GM10266 (cell line): ENCODE data around the gene ZNF200.
"Not testable (repeated sequence)": the region's sequence is repeated elsewhere in the genome, so short reads cannot be mapped to it uniquely, and the experiment has no call there.

ENCODE experiments used
- DNase-seq: peaks from one replicate; pipeline ENCODE4 v3.0.0; 2012; ENCODE audit errors: extremely low spot score
- TF ChIP-seq, protein P1 (sequence below): IDR thresholded peaks from 2 replicates; pipeline ENCODE4 v1.5.1; 2012; ENCODE audit warnings: mild to moderate bottlenecking, low read depth; ENCODE audit not compliant: control insufficient read depth, insufficient read depth; ENCODE audit errors: missing control alignments

Gene ZNF200

DNA sequence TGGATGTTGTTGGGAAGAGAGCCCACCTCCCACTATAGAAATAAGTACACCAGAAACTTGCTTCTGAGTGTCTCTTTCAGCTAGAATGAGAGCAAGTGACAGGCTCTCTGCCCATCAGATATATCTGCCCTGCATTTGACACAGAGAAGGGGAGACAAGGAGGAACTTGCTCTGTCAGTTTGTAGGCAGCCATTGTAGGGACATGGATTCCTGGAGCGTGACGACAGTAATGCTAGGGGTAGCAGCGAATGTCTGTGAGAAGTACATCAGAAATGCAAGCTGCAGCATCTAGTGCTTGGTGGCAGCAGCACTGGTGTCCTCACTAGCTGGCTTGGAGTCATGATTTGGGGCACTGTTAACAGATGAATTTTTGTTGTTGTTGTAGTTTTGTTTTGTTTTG is 23.0 kb downstream of the ZNF200 start:
- TF ChIP-seq, protein P1, sequence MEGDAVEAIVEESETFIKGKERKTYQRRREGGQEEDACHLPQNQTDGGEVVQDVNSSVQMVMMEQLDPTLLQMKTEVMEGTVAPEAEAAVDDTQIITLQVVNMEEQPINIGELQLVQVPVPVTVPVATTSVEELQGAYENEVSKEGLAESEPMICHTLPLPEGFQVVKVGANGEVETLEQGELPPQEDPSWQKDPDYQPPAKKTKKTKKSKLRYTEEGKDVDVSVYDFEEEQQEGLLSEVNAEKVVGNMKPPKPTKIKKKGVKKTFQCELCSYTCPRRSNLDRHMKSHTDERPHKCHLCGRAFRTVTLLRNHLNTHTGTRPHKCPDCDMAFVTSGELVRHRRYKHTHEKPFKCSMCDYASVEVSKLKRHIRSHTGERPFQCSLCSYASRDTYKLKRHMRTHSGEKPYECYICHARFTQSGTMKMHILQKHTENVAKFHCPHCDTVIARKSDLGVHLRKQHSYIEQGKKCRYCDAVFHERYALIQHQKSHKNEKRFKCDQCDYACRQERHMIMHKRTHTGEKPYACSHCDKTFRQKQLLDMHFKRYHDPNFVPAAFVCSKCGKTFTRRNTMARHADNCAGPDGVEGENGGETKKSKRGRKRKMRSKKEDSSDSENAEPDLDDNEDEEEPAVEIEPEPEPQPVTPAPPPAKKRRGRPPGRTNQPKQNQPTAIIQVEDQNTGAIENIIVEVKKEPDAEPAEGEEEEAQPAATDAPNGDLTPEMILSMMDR = no peak
- DNase-seq = no peak

DNA sequence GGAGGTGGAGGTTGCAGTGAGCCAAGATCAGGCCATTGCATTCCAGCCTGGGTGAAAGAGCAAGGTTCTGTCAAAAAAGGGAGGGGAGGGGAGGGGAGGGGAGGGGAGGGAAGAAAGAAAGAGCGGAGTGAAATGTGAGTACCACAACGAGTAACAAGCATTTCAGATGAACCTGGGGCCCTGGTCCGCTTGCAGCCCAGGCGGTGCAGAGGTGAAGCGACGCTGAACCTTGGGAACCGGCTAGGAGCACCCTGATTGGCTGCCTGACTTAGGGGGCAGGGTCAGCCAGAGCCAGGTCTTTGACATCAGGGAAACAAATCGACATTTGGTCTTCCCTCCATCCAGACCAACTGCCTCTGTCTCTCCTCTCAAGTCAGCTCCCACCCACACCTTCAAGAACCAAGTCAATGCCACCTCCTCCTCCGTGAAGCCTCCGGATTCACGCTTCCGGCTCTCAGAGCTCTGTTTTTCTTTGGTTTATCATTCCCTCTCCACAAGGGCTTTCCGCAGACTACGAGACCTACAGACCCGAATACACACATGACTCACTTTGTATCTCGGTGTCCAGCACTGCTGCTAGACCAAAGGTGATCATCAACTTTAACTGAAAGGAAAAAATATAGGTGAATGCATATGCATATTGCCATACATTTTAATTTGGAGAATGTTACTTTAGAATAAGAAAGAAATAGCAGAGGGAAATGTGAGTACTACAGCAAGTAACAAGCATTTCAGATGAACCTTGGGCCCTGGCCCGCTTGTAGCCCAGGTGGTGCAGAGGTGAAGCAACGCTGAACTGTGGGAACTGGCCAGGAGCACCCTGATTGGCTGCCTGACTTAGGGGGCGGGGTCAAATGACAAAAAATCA is 27.6 kb downstream of the ZNF200 start:
- DNase-seq = no peak
- TF ChIP-seq, protein P1 = no peak

DNA sequence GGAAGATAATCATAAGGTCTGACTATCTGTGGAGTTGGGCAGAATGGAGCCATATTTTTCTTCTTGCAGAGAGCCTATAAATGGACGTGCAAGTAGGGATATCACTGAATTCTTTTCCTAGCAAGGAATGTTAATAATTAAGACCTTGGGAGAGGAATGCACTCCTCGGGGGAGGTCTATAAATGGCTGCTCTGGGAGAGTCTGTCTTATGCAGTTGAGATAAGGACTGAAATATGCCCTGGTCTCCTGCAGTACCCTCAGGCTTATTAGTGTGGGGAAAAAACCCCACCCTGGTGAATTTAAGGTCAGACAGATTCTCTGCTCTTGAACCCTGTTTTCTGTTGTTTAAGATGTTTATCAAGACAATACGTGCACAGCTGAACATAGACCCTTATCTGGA is 29.0 kb downstream of the ZNF200 start:
- not testable (repeated sequence) for DNase-seq

DNA sequence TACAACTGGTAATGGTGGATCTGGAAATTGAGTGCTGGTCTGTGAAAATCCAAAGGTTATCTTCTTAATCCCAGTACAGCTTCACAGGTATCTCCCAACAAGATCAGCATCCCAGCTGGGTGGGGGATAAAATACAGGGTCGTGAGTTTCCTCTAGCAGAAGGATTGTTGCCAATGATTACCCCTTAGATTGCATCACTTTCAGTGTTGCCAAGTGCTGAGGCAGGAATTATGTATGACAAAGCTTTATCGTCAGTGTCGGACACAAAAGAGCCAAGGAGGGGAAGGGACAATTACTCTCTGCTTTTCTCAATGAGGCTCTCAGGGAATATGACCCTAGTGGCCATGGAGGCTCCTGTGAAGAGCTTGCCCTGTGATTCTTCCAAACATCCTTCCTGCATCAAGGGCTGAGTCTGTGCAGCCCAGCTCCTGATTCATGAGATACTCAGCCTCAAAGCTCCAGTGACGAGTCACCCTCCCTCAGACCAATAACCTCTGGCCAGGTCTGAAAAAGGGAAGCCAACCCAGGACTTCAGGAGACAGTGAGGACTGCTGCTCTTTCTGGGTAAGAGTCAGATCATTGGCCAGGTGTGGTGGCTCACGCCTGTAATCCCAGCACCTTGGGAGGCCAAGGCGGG is 31.9 kb downstream of the ZNF200 start:
- no peak for DNase-seq
- TF ChIP-seq, protein P1 = no peak

DNA sequence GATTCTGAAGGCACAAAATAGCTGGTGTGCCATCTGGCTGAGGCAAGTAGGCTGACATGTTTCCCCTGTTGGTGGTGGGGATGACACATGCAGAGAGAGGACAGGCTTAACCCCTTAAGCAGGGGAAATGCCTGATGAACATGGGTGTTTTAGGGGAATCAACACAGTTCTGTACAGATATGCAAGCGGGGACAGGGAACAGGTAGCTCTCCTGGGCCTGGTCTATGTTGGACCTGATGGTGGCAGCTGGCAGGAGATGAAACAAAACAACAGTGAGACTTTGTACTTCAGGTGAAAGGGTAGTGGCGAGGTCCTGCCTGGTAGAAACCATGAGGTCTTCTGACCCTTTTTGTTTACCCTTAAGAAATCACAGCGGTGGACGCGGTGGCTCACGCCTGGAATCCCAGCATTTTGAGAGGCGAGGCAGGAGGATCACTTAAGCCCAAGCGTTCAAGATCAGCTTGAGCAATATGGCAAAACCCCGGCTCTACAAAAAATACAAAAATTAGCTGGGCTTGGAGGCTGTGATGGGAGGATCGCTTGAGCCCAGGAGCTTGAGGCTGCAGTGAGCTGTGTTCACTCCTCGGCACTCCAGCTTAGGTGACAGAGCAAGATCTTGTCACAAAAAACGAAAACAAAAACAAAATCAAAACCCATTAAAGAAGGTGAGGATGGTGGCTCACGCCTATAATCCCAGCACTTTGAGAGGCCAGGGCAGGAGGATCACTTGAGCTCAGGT is 36.5 kb downstream of the ZNF200 start:
- TF ChIP-seq, protein P1 = no peak
- no peak for DNase-seq

DNA sequence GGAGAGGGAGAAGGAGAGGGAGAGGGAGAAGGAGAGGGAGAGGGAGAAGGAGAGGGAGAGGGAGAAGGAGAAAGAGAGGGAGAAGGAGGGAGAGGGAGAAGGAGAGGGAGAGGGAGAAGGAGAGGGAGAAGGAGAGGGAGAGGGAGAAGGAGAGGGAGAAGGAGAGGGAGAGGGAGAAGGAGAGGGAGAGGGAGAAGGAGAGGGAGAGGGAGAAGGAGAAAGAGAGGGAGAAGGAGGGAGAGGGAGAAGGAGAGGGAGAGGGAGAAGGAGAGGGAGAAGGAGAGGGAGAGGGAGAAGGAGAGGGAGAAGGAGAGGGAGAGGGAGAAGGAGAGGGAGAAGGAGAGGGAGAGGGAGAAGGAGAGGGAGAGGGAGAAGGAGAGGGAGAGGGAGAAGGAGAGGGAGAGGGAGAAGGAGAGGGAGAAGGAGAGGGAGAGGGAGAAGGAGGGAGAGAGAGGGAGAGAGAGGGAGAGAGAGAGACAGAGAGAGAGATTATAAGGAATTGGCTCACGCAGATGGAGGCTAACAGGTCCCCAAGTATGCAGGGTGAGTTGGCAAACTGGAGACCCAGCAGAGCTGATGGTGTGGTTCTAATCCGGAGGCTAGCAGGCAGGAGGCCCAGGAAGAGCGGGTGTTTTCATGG is 37.1 kb downstream of the ZNF200 start:
- DNase-seq = not testable (repeated sequence)

DNA sequence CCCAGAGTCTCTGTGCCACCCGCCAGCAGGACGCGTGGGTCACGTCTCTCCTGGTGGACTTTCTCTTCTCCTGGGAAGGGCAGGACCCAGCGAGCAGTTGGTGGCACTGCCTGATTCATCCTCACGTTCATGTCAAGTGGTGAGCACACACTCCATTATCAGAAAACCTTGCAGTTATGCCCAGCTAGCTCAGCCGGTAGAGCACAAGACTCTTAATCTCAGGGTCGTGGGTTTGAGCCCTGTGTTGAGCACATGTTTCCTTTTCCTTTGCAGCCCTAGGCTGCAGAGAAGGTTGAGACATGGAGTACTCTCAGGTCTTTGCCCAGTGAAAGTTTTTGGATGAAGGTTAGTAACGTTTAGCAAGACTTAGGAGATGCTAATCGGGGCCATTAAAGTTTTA is 39.0 kb downstream of the ZNF200 start:
- DNase-seq = no peak
- TF ChIP-seq, protein P1 = no peak

DNA sequence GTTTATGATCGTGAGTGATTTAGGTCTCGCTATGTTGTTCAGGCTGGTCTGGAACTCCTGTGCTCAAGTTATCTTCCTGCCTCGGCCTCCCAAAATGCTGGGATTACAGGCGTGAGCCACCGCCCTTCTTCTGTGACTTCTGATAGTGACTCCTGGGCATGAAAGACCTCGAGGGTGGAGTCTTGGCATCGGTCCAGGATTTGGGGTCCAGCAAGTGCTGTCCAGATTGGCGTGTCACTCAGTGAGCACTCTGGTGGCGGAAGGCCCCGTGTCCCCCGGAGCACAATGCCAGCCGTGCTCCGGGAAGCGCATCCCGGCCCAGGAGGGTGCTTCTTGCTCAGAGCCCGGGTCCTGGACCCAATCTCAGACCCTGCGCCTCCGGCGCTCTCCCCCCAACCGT is 40.2 kb downstream of the ZNF200 start:
- DNase-seq = no peak
- TF ChIP-seq, protein P1 = no peak
